K562 (cell line): ENCODE measurements around the gene TMEM176A. TPM values are rescaled to one million over a fixed set of nuclear protein-coding genes. Genes with fewer than 3 reads are reported as not detected.

Experiments
- ATAC-seq: fragments of 200-7000 bp; cut with Tn5 transposase; 3 replicates; pipeline ENCODE4 v1.9.1; 2020; ENCODE audit warnings: moderate library complexity
- BruUV-seq: library from RNA; stranded (reverse); fragments of 400-500 nt; replicated peaks from 2 replicates; lab custom pipeline; 2021; lab: Mats Ljungman, UMichigan
- CTCF ChIA-PET: fragments of 300-600 bp; formaldehyde crosslinking; extraction: SDS; loops from one replicate; lab custom pipeline; 2021; ENCODE audit warnings: low intra/inter-chr PET ratio; lab: Yijun Ruan, JAX
- POLR2A ChIA-PET: fragments of 300-600, 350-650 bp; sonication (Branson Sonifier 250); formaldehyde crosslinking; extraction: SDS; loops from one replicate; lab custom pipeline; 2021; ENCODE audit warnings: antibody characterized with exemption, inconsistent platforms; lab: Yijun Ruan, JAX
- DNase-seq, 4 experiments: peaks; one replicate each; pipeline versions ENCODE4 v3.0.0 to v3.0.0-alpha.2; 2011 to 2018; ENCODE audit warnings: low spot score in 3 of 4, mixed read lengths in 3 of 4; ENCODE audit errors: extremely low read depth in 1 of 4
- FAIRE-seq: peaks from 2 replicates; lab custom pipeline; 2011; peaks lifted over from hg19 to GRCh38; lab: Jason Lieb, UNC
- H2AFZ ChIP-seq: 2 replicates; pipeline ENCODE4 v1.6.0; 2011; ENCODE audit warnings: low read depth, low read length, control low read depth, inconsistent platforms
- H3K27ac ChIP-seq: fragments of 200-600 bp; 3 replicates; pipeline ENCODE4 v1.8.0; 2011; ENCODE audit warnings: low read depth, mild to moderate bottlenecking, control low read depth, inconsistent platforms, low read length, moderate library complexity, mixed read lengths; ENCODE audit errors: extremely low read depth
- H3K27me3 ChIP-seq, 2 experiments: fragments of 300-600 bp in 1 of 2; 2 replicates in 1 of 2; 3 replicates in 1 of 2; pipeline versions ENCODE4 v1.6.0 to v1.8.0; 2011; ENCODE audit warnings: inconsistent platforms in 2 of 2, low read length in 2 of 2, mild to moderate bottlenecking in 1 of 2, mixed read lengths in 1 of 2, moderate library complexity in 1 of 2; ENCODE audit not compliant: control insufficient read depth in 2 of 2, insufficient read depth in 2 of 2
- H3K36me3 ChIP-seq: fragments of 300-600 bp; 3 replicates; pipeline ENCODE4 v1.8.0; 2011; ENCODE audit warnings: mild to moderate bottlenecking, low read length, inconsistent platforms; ENCODE audit not compliant: control insufficient read depth, insufficient read depth
- H3K4me1 ChIP-seq, 2 experiments: fragments of 200-600 bp in 1 of 2; replicated peaks in 1 of 2; 2 replicates in 1 of 2; 3 replicates in 1 of 2; pipeline versions ENCODE4 v1.5.1 to v1.8.0; 2011; ENCODE audit warnings: inconsistent platforms in 2 of 2, low read length in 2 of 2, mild to moderate bottlenecking in 1 of 2, mixed read lengths in 1 of 2, moderate library complexity in 1 of 2; ENCODE audit not compliant: control insufficient read depth in 2 of 2, insufficient read depth in 2 of 2
- H3K4me2 ChIP-seq: 2 replicates; pipeline ENCODE4 v1.6.1; 2011; ENCODE audit warnings: low read length, control low read depth, inconsistent platforms, mixed read lengths; ENCODE audit not compliant: insufficient read depth
- H3K4me3 ChIP-seq: fragments of 200-600 bp; sonication (generic), shearing (Covaris generic); 2 replicates; pipeline ENCODE4 v1.5.1; 2016; ENCODE audit warnings: control low read depth, inconsistent platforms
- H3K79me2 ChIP-seq: fragments of 200-600 bp; 3 replicates; pipeline ENCODE4 v1.8.0; 2011; ENCODE audit warnings: low read length, inconsistent platforms; ENCODE audit not compliant: control insufficient read depth, insufficient read depth
- H3K9ac ChIP-seq, 2 experiments: 2 replicates each; pipeline versions ENCODE4 v1.6.0 to v1.6.1; 2011; ENCODE audit warnings: low read depth in 2 of 2, low read length in 2 of 2, control low read depth in 1 of 2, inconsistent platforms in 1 of 2, mild to moderate bottlenecking in 1 of 2, mixed read lengths in 1 of 2; ENCODE audit not compliant: insufficient read depth in 1 of 2
- H3K9me1 ChIP-seq: one replicate; pipeline ENCODE4 v1.6.0; 2011; ENCODE audit warnings: inconsistent platforms, mild to moderate bottlenecking, low read length, moderate library complexity; ENCODE audit not compliant: control insufficient read depth, insufficient read depth
- H3K9me3 ChIP-seq: replicated peaks from 2 replicates; pipeline ENCODE4 v1.5.1; 2011; ENCODE audit warnings: low read depth, low read length, inconsistent platforms; ENCODE audit not compliant: control insufficient read depth, insufficient read depth
- H4K20me1 ChIP-seq: replicated peaks from 2 replicates; pipeline ENCODE4 v1.6.1; 2011; ENCODE audit warnings: low read length, inconsistent platforms, mixed read lengths; ENCODE audit not compliant: control insufficient read depth, insufficient read depth
- CBX3 ChIP-seq, 2 experiments: IDR thresholded peaks; 1 replicate in 1 of 2; 2 replicates in 1 of 2; pipeline ENCODE4 v1.6.1; 2012; ENCODE audit warnings: inconsistent platforms in 2 of 2, low read length in 2 of 2, borderline replicate concordance in 1 of 2, control low read depth in 1 of 2
- CC2D1A ChIP-seq: fragments of 450-650 bp; IDR thresholded peaks from 2 replicates; pipeline ENCODE4 v1.6.1; 2017; ENCODE audit warnings: mild to moderate bottlenecking
- CEBPG ChIP-seq, 3 experiments: fragments of 200-800 bp in 1 of 3; sonication (Bioruptor generic) in 1 of 3; sonication (generic) in 1 of 3; formaldehyde crosslinking in 1 of 3; IDR thresholded peaks in 2 of 3; conservative IDR thresholded peaks in 1 of 3; 2 replicates each; pipeline versions ENCODE4 v1.6.1 to v1.8.0; 2016 to 2022; ENCODE audit warnings: missing compliant biosample characterization in 2 of 3, missing genetic modification characterization in 2 of 3, mild to moderate bottlenecking in 1 of 3, missing genetic modification reagents in 1 of 3
- CHD1 ChIP-seq: fragments of 200-600 bp; sonication (generic); IDR thresholded peaks from one replicate; pipeline ENCODE4 v1.6.1; 2012; ENCODE audit warnings: mild to moderate bottlenecking, moderate library complexity, low read length, inconsistent platforms
- ETS2 ChIP-seq: IDR thresholded peaks from 2 replicates; pipeline ENCODE4 v1.6.1; 2016; ENCODE audit warnings: borderline replicate concordance, missing genetic modification characterization, mild to moderate bottlenecking, moderate library complexity, missing compliant biosample characterization; ENCODE audit not compliant: poor library complexity, severe bottlenecking
- NCOA2 ChIP-seq, 2 experiments: fragments of 450-650 bp; IDR thresholded peaks; 2 replicates each; pipeline ENCODE4 v1.6.1; 2018; ENCODE audit warnings: mild to moderate bottlenecking in 2 of 2, moderate library complexity in 1 of 2; ENCODE audit not compliant: partially characterized antibody in 2 of 2
- NFYB ChIP-seq: IDR thresholded peaks from 2 replicates; pipeline ENCODE4 v1.6.1; 2011; ENCODE audit warnings: mild to moderate bottlenecking, moderate library complexity; ENCODE audit not compliant: insufficient read length; ENCODE audit errors: extremely low read depth
- RFX7 ChIP-seq: fragments of 250-450 bp; sonication (Bioruptor Pico); IDR thresholded peaks from 2 replicates; pipeline ENCODE4 v1.5.1; 2021; ENCODE audit warnings: mild to moderate bottlenecking
- SREBF2 ChIP-seq: sonication (generic); formaldehyde crosslinking; IDR thresholded peaks from 2 replicates; pipeline ENCODE4 v1.4.0; 2020; ENCODE audit warnings: mild to moderate bottlenecking, missing genetic modification reagents
- ZFX ChIP-seq: sonication (generic); formaldehyde crosslinking; IDR thresholded peaks from 2 replicates; pipeline ENCODE4 v1.8.0; 2022; ENCODE audit warnings: mild to moderate bottlenecking, missing genetic modification reagents, moderate library complexity
- ZNF77 ChIP-seq: fragments of 250-450 bp; sonication (Bioruptor Pico); IDR thresholded peaks from 2 replicates; pipeline ENCODE4 v1.5.0; 2020
- WGBS: fragments of 100-300 bp; shearing (Covaris generic); methylation state at CpG from one replicate; pipeline ENCODE4 v1.1.6; 2016; ENCODE audit warnings: low coverage, mixed read lengths; ENCODE audit not compliant: insufficient coverage; ENCODE audit errors: missing lambda C conversion rate; 5-methylcytosine and 5-hydroxymethylcytosine counted together
- in situ Hi-C: fragments of 300-500 bp; cut with MboI; formaldehyde crosslinking; loops from 4 replicates; pipeline ENCODE4 v1.15.0; 2018; ENCODE audit warnings: inconsistent platforms, mixed read lengths
- intact Hi-C: fragments of 100-400 bp; cut with micrococcal nuclease; formaldehyde crosslinking; loops from 2 replicates; pipeline ENCODE4 v1.14.2; 2022
- polyA plus RNA-seq, 8 experiments: library from polyadenylated mRNA; depleted of rRNA in 4 of 8; stranded (reverse) in 5 of 8; unstranded in 3 of 8; fragments of >200 nt; fragmentation: Nextera tagmentation in 2 of 8; fragmentation: Illumina TruSeq in 1 of 8; extraction: Ambion mirVana in 2 of 8; extraction: Trizol in 1 of 8; gene quantifications; 2 replicates each; pipeline versions ENCODE4 v1.2.1 to v1.2.3, GENCODE V29; 2011 to 2014; ENCODE audit warnings: inconsistent platforms in 1 of 8, missing spikeins in 1 of 8
- total RNA-seq, 7 experiments: library from RNA; depleted of rRNA in 6 of 7; stranded (reverse); fragments of >200 nt in 6 of 7; fragmentation: Illumina TruSeq in 2 of 7; extraction: Trizol in 2 of 7; gene quantifications; 2 replicates each; pipeline versions ENCODE4 v1.2.1 to v1.2.3, GENCODE V29; 2011 to 2021; ENCODE audit warnings: low replicate concordance in 1 of 7
- TF ChIP-seq, protein P1 (sequence below): fragments of 250-450 bp; sonication (Bioruptor Pico); IDR thresholded peaks from 2 replicates; pipeline ENCODE4 v1.5.0; 2022; ENCODE audit warnings: mild to moderate bottlenecking
- TF ChIP-seq, protein P2 (sequence below): sonication (generic); formaldehyde crosslinking; IDR thresholded peaks from 2 replicates; pipeline ENCODE4 v1.8.0; 2023; ENCODE audit warnings: missing genetic modification reagents, mild to moderate bottlenecking, borderline replicate concordance
- TF ChIP-seq, protein P3 (sequence below): fragments of 450-650 bp; IDR thresholded peaks from 2 replicates; pipeline ENCODE4 v1.6.1; 2016; ENCODE audit warnings: missing biosample characterization, missing genetic modification characterization

The TMEM176A gene
- total and polyA plus RNA-seq, 9 of the 15 experiments (the other 6 are each of a cell fraction or from before 2014, with no cell fraction given): 0.31 TPM; not detected in 8

DNA sequence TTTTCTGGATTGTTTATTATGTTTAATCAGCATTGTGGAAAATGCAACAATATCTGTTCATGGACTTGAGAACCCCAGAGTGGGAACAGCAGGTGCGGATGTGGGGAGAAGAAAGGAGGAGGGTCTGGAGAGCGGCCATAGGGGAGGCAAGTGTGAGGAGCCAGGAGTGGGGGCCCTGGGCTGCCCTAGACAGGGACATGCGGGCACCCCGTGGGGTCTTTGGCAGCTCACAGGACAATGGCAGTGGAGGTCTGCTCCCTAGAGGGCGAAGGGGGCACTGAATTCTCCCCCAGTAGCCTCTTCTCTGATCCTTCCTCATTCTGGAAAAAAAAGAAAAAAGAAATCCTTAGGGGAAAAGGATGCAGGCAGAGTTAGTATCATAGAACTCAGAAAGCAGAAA, 9.3 kb upstream of the TMEM176A start:
- CTCF ChIA-PET: no interaction called here
- no peaks in the 10 kb centered on the region for H3K9me1 ChIP-seq
- POLR2A ChIA-PET: no interaction called here
- intact Hi-C loops (no loop called here), in situ Hi-C loops (no loop called here)
- H3K4me3 ChIP-seq: no peak overlapping the region
- H3K36me3 ChIP-seq: no peaks in the 10 kb centered on the region
- DNase-seq (peak in 1 of 4 experiments; percentile 10), FAIRE-seq (no peak), ATAC-seq (no peak)
- no peak overlapping the region for H3K9ac ChIP-seq
- peaks cover 8% of the 10 kb centered on the region; the same call in 1 of the 2 replicates for H4K20me1 ChIP-seq
- no peaks in the 10 kb centered on the region for H3K9me3 ChIP-seq
- 2% methylated on average over 5 of the region's 5 CpGs for WGBS
- H3K27me3 ChIP-seq: peaks cover 48 to 79% of the 10 kb centered on the region in 2 experiments; a peak in 4 of 5 replicates
- peaks cover 10% of the 10 kb centered on the region in 2 experiments; a peak in 4 of 5 replicates for H3K4me1 ChIP-seq
- H3K4me2 ChIP-seq: no peak overlapping the region
- no peaks in the 10 kb centered on the region for H3K79me2 ChIP-seq
- no TSS peak for BruUV-seq
- no peak overlapping the region for H3K27ac ChIP-seq
- no peak overlapping the region for H2AFZ ChIP-seq
- TF ChIP-seq ZNF77 (CRISPR knock-in tag) (no peak), CC2D1A (no peak), SREBF2 (CRISPR knock-in tag) (no peak), CEBPG (CRISPR knock-in tag; IDR thresholded peaks at IDR 0.05) (no peak), CEBPG (tag; conservative IDR thresholded peaks at IDR 0.05 in 1 of 2, IDR thresholded peaks at IDR 0.05 in 1 of 2) (no peak), ZFX (CRISPR knock-in tag) (no peak), NFYB (no peak), NCOA2 (IDR thresholded peaks at IDR 0.05; ENCODE audit: partially characterized antibody in 2 of 2) (no peak), CHD1 (no peak), CBX3 (IDR thresholded peaks at IDR 0.05; ENCODE audit: borderline replicate concordance in 1 of 2, low read length in 2 of 2) (no peak), ETS2 (tag) (no peak), RFX7 (no peak)
- TF ChIP-seq, protein P1, sequence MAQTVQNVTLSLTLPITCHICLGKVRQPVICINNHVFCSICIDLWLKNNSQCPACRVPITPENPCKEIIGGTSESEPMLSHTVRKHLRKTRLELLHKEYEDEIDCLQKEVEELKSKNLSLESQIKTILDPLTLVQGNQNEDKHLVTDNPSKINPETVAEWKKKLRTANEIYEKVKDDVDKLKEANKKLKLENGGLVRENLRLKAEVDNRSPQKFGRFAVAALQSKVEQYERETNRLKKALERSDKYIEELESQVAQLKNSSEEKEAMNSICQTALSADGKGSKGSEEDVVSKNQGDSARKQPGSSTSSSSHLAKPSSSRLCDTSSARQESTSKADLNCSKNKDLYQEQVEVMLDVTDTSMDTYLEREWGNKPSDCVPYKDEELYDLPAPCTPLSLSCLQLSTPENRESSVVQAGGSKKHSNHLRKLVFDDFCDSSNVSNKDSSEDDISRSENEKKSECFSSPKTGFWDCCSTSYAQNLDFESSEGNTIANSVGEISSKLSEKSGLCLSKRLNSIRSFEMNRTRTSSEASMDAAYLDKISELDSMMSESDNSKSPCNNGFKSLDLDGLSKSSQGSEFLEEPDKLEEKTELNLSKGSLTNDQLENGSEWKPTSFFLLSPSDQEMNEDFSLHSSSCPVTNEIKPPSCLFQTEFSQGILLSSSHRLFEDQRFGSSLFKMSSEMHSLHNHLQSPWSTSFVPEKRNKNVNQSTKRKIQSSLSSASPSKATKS: no peak
- TF ChIP-seq, protein P2, sequence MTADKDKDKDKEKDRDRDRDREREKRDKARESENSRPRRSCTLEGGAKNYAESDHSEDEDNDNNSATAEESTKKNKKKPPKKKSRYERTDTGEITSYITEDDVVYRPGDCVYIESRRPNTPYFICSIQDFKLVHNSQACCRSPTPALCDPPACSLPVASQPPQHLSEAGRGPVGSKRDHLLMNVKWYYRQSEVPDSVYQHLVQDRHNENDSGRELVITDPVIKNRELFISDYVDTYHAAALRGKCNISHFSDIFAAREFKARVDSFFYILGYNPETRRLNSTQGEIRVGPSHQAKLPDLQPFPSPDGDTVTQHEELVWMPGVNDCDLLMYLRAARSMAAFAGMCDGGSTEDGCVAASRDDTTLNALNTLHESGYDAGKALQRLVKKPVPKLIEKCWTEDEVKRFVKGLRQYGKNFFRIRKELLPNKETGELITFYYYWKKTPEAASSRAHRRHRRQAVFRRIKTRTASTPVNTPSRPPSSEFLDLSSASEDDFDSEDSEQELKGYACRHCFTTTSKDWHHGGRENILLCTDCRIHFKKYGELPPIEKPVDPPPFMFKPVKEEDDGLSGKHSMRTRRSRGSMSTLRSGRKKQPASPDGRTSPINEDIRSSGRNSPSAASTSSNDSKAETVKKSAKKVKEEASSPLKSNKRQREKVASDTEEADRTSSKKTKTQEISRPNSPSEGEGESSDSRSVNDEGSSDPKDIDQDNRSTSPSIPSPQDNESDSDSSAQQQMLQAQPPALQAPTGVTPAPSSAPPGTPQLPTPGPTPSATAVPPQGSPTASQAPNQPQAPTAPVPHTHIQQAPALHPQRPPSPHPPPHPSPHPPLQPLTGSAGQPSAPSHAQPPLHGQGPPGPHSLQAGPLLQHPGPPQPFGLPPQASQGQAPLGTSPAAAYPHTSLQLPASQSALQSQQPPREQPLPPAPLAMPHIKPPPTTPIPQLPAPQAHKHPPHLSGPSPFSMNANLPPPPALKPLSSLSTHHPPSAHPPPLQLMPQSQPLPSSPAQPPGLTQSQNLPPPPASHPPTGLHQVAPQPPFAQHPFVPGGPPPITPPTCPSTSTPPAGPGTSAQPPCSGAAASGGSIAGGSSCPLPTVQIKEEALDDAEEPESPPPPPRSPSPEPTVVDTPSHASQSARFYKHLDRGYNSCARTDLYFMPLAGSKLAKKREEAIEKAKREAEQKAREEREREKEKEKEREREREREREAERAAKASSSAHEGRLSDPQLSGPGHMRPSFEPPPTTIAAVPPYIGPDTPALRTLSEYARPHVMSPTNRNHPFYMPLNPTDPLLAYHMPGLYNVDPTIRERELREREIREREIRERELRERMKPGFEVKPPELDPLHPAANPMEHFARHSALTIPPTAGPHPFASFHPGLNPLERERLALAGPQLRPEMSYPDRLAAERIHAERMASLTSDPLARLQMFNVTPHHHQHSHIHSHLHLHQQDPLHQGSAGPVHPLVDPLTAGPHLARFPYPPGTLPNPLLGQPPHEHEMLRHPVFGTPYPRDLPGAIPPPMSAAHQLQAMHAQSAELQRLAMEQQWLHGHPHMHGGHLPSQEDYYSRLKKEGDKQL (CRISPR knock-in tag): no peak
- TF ChIP-seq, protein P3, sequence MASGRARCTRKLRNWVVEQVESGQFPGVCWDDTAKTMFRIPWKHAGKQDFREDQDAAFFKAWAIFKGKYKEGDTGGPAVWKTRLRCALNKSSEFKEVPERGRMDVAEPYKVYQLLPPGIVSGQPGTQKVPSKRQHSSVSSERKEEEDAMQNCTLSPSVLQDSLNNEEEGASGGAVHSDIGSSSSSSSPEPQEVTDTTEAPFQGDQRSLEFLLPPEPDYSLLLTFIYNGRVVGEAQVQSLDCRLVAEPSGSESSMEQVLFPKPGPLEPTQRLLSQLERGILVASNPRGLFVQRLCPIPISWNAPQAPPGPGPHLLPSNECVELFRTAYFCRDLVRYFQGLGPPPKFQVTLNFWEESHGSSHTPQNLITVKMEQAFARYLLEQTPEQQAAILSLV (tag): no peak
